ENCODE measurements around the gene PRR11.
"Not testable (repeated sequence)": the region's sequence is repeated elsewhere in the genome, so short reads cannot be mapped to it uniquely, and the experiment has no call there.

The PRR11 gene

GRCh38 chr17:59151006-59151405 lies 4.5 kb upstream of the PRR11 start:
- DNase-seq (ENCODE audit: extremely low read depth in 1 of 2, low read depth in 1 of 2) = no peak

GRCh38 chr17:59151591-59151990 lies 4.0 kb upstream of the PRR11 start:
- DNase-seq (ENCODE audit: extremely low read depth in 1 of 2, low read depth in 1 of 2) = no peak

- no peak for DNase-seq (ENCODE audit: extremely low read depth in 1 of 2, low read depth in 1 of 2)
These were observed 2.6 kb upstream of the PRR11 start for GRCh38 chr17:59152925-59153324.

- DNase-seq (ENCODE audit: extremely low read depth in 1 of 2, low read depth in 1 of 2) = peak; percentile 20 to 32
These were observed 1.2 kb upstream of the PRR11 start for GRCh38 chr17:59154292-59154720.

GRCh38 chr17:59154721-59155438 lies 666 bp upstream of the PRR11 start, which contains the start of gene SKA2:
TSS of gene SKA2 (minus strand) at chr17:59155186. CDS start at chr17:59155163, 23 bp downstream.
- DNase-seq (ENCODE audit: extremely low read depth in 1 of 2, low read depth in 1 of 2) = peak; percentile 93 to 97

GRCh38 chr17:59160157-59161025 lies 4.8 kb downstream of the PRR11 start:
- no peak for DNase-seq (ENCODE audit: extremely low read depth in 1 of 2, low read depth in 1 of 2)

- DNase-seq (ENCODE audit: extremely low read depth in 1 of 2, low read depth in 1 of 2) = no peak
These were observed 5.9 kb downstream of the PRR11 start for GRCh38 chr17:59161477-59161876.

GRCh38 chr17:59165933-59166342 lies 10.4 kb downstream of the PRR11 start:
- no peak for DNase-seq (ENCODE audit: extremely low read depth in 1 of 2, low read depth in 1 of 2)

GRCh38 chr17:59167571-59168001 lies 12.0 kb downstream of the PRR11 start:
- DNase-seq (ENCODE audit: extremely low read depth in 1 of 2, low read depth in 1 of 2) = no peak

- no peak for DNase-seq (ENCODE audit: extremely low read depth in 1 of 2, low read depth in 1 of 2)
These were observed 17.0 kb downstream of the PRR11 start for GRCh38 chr17:59172436-59173004.

- DNase-seq (ENCODE audit: extremely low read depth in 1 of 2, low read depth in 1 of 2) = no peak
These were observed 19.1 kb downstream of the PRR11 start for GRCh38 chr17:59174671-59175070.

- DNase-seq (ENCODE audit: extremely low read depth in 1 of 2, low read depth in 1 of 2) = no peak
These were observed 19.5 kb downstream of the PRR11 start for GRCh38 chr17:59175076-59175475.

- no peak for DNase-seq (ENCODE audit: extremely low read depth in 1 of 2, low read depth in 1 of 2)
These were observed 22.9 kb downstream of the PRR11 start for GRCh38 chr17:59178266-59178985.

GRCh38 chr17:59179601-59180000 lies 24.1 kb downstream of the PRR11 start:
- not testable (repeated sequence) for DNase-seq (ENCODE audit: extremely low read depth in 1 of 2, low read depth in 1 of 2)

GRCh38 chr17:59180626-59181025 lies 25.1 kb downstream of the PRR11 start:
- DNase-seq (ENCODE audit: extremely low read depth in 1 of 2, low read depth in 1 of 2) = no peak

GRCh38 chr17:59181481-59181880 lies 25.9 kb downstream of the PRR11 start:
- DNase-seq (ENCODE audit: extremely low read depth in 1 of 2, low read depth in 1 of 2) = no peak

GRCh38 chr17:59185997-59186396 lies 30.5 kb downstream of the PRR11 start:
- no peak for DNase-seq (ENCODE audit: extremely low read depth in 1 of 2, low read depth in 1 of 2)

- DNase-seq (ENCODE audit: extremely low read depth in 1 of 2, low read depth in 1 of 2) = no peak
These were observed 31.3 kb downstream of the PRR11 start for GRCh38 chr17:59186850-59187249.

GRCh38 chr17:59190806-59191205 lies 35.3 kb downstream of the PRR11 start:
- no peak for DNase-seq (ENCODE audit: extremely low read depth in 1 of 2, low read depth in 1 of 2)

GRCh38 chr17:59193336-59193862 lies 37.9 kb downstream of the PRR11 start:
- no peak for DNase-seq (ENCODE audit: extremely low read depth in 1 of 2, low read depth in 1 of 2)

- no peak for DNase-seq (ENCODE audit: extremely low read depth in 1 of 2, low read depth in 1 of 2)
These were observed 43.9 kb downstream of the PRR11 start for GRCh38 chr17:59199398-59199797.

Data from stimulated activated CD8-positive, alpha-beta memory T cell treated with anti-CD3 and anti-CD28 coated beads, Interleukin-7, amount 100 ng/mL, for 48 hours (primary cell).